DMS114 treated with DMSO at 0.1 percent for 48 hours (cell line): ENCODE results near the gene MYL12B.

ENCODE experiments used
- DNase-seq: peaks from one replicate; lab custom pipeline; 2025; ENCODE audit not compliant: unreplicated experiment; lab: John Stamatoyannopoulos, UW

Gene MYL12B

GRCh38 chr18:3234457-3234856 is 27.5 kb upstream of the MYL12B start:
- DNase-seq, result no peak

- DNase-seq, result no peak
These were observed 26.1 kb upstream of the MYL12B start for GRCh38 chr18:3235846-3236245.

DNA sequence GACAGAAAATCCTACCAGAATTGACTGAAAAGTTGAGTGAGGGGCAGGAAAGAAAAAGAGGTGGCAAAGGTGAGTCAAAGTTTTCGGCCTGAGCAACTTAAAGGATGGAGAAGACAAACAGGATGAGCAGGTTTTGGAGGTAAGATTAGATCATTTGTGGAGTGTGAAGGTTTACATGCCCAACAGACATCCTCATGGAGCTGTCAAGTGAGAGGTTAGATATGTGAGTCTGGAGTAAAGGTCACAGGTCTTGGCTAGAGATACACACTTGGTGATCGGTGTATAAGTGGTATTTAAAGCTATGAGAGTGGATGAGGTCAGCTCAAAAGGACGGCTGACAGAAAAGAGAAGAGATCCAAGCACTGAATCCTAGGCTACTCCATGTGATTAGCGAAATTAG is 25.5 kb upstream of the MYL12B start:
- no peak for DNase-seq

GRCh38 chr18:3238742-3239141 is 23.2 kb upstream of the MYL12B start:
- no peak for DNase-seq

DNA sequence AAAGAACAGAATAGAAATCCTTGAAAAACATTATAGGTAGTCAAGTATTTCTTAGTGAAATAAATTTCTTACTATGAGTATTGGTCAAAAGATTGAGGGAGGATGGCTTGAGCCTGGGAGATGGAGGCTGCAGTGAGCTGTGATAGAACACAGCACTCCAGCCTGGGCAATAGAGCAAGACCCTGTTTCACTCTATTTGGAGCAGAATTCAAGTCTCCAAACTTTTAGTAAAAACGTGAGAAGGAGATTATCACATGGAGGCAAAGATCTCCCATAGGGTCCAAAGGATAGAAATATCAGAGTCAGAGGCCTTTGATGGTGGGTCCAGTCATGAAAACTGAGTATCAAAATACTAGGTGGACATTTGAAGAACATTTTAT is 16.8 kb upstream of the MYL12B start:
- no peak for DNase-seq

- DNase-seq, result peak; percentile 82
These were observed 15.9 kb upstream of the MYL12B start for GRCh38 chr18:3245853-3246634.

- no peak for DNase-seq
These were observed 15.2 kb upstream of the MYL12B start for GRCh38 chr18:3246635-3247239.

- peak; percentile 95 for DNase-seq
These were observed 14.5 kb upstream of the MYL12B start, which contains the start of gene MYL12A for GRCh38 chr18:3247240-3248061. Gene MYL12A, plus strand, starts transcription at chr18:3247801. Its CDS starts 5,447 bp downstream, at chr18:3253248.

GRCh38 chr18:3248062-3248657 is 13.8 kb upstream of the MYL12B start:
- peak; percentile 25 for DNase-seq

- peak; percentile 45 for DNase-seq
These were observed 13.1 kb upstream of the MYL12B start for GRCh38 chr18:3248658-3249359.

GRCh38 chr18:3250237-3251107 is 11.5 kb upstream of the MYL12B start:
- DNase-seq, result no peak

DNA sequence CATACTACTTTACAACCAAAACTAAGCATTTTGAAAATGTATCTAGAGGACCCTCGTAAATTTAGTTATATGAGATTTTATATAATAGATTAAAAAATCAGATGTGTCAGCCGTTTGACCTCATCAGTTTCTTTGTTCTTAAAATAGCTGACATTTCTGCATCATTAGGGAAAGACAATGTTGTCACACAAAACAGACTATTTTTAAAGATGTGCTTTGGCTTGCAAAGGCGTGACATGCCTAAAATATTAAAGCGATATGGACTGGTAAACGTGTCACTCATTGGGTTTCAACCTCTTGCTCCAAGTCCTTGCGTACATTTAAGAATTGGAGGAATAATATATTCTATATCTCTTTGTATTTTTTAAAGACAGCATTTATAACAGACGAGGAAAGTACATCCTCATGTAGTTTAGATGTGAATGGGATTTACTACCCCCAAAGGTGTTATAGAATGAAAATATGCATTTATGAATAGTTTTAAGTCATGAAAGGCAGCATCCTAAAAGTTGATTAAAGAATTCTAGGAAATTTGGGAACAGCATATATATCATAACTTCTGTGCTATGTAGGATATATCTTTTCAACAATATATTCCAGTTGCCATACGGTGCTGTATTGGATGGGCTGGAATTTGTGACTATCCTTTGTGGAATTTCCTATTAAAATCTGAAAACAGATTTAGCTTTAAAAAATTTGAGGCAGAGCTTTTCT is 10.5 kb upstream of the MYL12B start:
- DNase-seq, result no peak

DNA sequence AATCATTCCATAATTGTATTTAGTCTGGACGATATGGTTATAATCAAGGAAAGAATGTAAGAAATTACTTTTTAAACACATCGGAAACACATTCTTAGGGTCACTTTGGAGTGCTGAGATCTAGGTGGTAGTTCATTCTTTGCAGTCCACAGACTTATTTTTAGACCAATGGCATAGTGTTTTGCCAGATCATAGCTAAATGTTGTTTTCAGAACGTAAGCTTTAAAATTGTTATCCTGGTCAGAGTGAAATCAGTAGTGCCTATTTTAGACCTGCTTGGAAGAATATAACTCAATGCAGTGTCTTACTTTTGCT is 10.0 kb upstream of the MYL12B start:
- no peak for DNase-seq

DNA sequence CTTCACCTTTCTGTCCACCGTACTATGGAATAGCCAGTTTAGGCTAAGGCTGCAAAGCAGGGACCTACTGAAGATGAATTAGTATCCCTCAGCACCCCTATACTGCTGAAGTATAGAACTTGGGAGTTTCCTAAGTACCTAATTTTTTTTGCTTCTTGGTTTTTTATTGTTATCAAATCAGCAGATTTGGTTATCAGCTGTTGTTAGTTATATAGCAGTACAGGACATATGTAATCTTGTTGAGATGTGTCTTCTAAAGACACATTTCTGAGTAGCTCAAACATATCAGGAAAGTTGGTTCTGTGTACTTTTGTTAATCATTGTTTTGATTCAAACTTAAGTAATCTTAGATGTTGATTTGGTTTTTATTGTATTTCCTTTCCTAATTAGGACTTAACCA is 9.1 kb upstream of the MYL12B start:
- DNase-seq, result no peak

DNA sequence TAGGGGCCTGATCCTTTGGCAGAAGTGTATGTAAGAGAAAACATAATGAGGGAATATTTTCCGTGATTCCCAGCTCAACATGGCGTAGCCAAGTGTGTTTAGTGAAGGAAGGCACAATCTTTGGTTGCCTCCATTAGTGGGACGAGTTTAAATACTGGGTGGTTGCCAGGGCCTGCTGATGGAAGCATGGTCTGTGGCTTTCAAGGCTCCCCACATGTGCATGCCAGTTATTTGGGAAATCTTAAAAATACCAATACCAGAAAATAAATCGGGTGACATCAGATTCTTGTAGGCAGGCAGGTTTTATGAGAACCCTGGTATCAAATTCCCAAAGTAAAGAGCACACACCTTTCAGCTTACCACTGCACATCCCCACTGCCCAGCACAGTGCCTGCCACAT is 7.2 kb upstream of the MYL12B start:
- DNase-seq, result no peak

GRCh38 chr18:3255611-3256165 is 6.2 kb upstream of the MYL12B start:
- DNase-seq, result no peak

DNA sequence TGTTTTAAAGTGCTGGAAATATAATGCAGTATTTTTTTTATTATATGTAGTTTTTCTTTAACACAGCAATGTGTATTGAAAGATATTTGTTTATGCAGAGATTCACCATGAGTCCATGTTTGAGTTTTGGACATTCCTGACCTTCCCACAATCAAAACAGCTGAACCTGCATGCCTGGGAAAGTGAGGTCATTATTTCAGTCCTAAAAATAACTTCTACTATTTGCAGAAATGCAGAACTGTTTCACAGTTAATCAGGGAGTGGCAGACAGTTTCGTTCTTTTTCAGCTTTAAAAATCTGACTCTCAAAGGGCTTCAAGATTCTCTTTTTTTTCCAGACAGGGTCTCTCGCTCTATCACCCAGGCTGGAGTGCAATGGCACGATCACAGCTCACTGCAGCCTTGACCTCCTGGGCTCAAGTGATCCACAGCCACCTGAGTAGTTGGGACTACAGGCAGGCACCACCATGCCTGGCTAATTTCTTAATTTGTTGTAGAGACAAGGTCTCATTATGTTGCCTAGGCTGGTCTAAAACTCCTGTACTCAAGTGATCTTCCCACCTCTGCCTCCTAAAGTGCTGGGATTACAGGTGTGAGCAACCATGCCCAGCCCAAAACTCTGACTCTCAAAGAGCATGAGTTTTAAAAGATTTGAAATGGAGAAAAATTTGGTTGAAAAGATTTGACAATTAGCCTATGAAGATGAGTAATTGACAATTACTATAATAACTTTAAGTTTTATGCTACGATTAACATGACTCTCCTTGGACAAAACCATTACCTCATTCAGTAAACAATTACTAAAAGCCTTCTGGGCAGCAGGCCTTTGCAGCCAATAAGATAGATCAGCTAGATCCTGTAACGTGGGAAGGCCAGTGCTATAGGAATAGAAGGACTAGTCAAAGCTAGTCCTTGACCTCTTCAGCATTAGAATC is 5.0 kb upstream of the MYL12B start:
- no peak for DNase-seq

DNA sequence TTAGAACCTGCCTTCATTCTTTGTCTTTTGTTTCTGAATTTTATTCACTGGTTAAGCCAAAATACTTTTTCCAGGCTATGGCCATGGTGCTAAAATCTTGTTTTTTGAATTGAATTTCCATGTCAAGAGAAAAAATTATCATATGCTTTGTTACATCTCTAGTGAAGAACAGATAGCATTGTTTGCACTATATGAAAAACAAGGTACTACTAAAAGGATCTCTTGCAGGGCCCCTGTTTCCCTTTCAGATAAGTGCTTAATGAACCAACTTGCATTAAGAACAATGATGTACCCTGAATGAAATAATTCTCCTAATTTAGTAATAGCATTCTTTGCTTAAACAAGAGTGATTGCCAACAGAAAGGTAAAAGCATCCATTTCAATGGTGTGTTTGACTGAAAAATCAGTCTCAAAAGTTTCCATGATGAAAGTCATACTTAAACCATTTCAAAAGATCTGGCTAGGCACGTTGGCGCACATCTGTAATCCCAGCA is 4.3 kb upstream of the MYL12B start:
- DNase-seq, result no peak
